HG02981 (cell line): ENCODE measurements around the gene STX17.
"Not testable (repeated sequence)": the region's sequence is repeated elsewhere in the genome, so short reads cannot be mapped to it uniquely, and the experiment has no call there.

Experiments
- ATAC-seq: cut with Tn5 transposase; IDR thresholded peaks from one replicate; pipeline ENCODE4 v1.9.1; 2021; ENCODE audit warnings: mild to moderate bottlenecking, moderate library complexity; ENCODE audit not compliant: unreplicated experiment

STX17 gene

GRCh38 chr9:99906403-99907207, at the start of gene STX17:
TSS of gene STX17 (plus strand) at chr9:99906654. CDS start at chr9:99915240, 8,586 bp downstream.
- ATAC-seq: peak; percentile 85

DNA sequence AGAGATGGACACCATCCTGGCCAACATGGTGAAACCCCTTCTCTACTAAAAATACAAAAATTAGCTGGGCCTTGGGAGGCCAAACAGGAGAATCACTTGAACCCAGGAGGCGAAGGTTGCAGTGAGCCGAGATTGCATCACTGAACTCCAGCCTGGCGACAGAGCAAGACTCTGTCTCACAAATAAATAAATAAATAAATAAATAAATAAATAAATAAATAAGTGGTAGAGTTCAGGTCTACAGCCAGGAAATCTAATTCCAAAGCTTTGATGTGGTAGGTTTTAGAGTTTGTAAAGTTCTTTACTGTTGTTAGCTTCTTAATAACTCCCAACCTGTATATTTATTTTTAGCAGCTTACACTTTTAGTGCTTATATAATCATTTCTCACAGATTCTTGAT, 48.9 kb upstream of the STX17 start:
- not testable (repeated sequence) for ATAC-seq

DNA sequence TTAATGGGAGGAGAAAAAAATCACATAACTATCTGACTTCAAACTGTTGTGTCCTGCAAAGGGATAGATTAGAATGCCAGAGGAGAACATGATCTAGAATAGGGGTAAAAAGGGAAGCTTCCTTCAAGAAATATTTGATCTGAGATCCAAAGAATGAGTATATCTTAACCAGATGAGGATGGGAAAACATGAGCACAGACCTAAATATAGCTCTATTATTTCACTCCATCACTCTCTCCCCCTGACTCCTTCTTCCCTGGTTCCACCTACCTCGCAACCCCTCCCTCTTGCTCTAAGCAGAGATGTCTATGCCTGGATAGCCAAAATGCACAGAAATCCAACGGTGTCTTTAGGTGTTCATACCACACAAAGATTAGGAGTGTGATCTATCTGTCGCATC, 48.4 kb upstream of the STX17 start:
- ATAC-seq: no peak

DNA sequence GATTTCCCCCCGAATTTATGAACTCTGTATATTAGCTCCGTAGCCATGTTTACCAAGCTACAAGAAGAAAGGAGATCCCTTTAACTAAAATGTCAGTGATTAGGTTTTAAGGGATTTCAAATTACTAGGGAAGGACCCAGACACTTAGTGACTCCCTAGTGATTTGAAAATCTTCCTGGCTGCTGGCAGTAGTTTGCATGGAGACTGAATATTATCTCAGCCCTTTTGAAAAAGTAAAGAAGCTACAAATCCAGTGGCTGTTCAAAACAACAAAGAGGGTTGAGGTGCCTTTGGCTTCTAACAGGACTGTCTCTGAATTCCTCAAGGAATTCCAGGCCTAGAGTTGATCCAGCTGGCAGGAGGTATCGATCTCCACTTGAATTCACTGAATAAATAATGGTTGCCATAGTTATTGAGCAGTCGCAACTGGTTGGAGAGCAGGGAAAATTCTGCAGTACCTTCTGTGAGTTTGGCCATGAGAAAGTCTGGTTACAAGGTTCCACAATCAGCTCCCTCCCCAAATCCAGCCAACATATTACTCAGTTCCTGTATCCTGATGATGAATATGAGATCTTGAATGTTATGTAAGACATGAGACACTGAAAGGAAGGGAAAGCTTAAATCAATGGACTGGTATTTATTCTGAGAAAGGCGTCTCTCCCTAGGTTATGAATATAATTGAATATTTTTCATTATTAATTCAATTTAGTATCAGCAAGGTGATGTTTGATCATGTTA, 47.0 kb upstream of the STX17 start:
- ATAC-seq: no peak

DNA sequence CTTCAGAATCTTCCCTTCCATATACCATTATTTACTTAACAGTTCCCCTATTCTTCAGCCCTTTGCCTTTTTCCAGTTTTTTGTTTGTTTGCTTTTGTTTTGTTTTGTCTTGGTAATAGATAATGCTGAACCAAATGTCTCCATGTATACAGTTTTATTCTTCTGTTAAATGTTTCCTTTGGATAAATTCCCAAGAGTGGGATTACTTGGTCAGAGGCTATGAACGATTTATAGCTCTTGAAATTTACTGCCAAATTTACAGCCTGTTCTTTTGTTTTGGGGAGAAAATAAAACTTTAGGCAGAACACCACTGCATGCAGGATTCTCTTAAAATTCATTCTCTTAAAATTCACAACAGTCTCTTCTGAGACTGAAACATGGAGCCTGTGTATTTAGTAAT, 46.2 kb upstream of the STX17 start:
- no peak for ATAC-seq

- ATAC-seq: no peak
Measured at GRCh38 chr9:99863955-99864354, 42.5 kb upstream of the STX17 start.

DNA sequence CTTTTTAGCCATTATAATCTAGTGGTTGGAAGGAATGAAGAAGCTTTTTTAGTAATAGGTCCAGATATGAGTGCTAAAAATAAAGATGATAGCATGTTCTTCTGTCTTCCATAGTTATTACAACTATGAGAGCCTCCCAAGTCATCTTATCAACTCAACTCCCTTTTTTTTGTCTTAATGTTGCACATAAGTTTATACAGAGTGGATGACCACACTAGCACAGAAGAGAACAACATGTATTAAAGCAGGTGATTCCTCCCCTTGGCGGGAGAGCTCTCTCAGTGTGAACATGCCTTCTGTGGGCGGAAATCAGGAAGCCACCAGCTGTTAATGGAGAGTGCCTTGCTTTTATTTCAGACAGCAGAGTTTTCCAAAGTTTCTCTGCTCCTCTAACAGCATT, 40.1 kb upstream of the STX17 start:
- no peak for ATAC-seq

GRCh38 chr9:99867536-99867935, 38.9 kb upstream of the STX17 start:
- no peak for ATAC-seq

- ATAC-seq: peak; percentile 65
Measured at GRCh38 chr9:99867968-99868367, 38.5 kb upstream of the STX17 start.

GRCh38 chr9:99868845-99869244, 37.6 kb upstream of the STX17 start:
- peak; percentile 81 for ATAC-seq

DNA sequence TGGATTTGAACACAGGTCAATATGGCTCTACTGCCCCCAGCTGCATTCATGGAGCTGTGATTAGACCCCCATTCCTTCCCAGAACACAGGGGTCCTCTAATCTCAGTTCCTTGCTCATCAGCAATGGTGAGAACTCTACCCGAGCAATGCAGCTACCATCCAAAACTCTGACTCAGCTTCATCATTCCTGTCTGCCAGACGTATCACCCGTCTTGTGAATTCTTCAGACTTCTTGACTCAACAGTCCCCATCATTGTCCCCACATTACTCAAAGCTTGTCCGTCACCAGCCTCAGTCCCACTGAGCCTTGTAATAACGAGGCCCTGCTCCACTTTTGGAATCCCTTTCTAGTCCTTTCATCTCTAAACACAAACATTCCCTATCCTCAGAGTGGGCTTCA, 36.3 kb upstream of the STX17 start:
- ATAC-seq: no peak

- no peak for ATAC-seq
Measured at GRCh38 chr9:99873531-99873930, 32.9 kb upstream of the STX17 start.

GRCh38 chr9:99873943-99874584, 32.4 kb upstream of the STX17 start:
- no peak for ATAC-seq

GRCh38 chr9:99876190-99876589, 30.3 kb upstream of the STX17 start:
- no peak for ATAC-seq

DNA sequence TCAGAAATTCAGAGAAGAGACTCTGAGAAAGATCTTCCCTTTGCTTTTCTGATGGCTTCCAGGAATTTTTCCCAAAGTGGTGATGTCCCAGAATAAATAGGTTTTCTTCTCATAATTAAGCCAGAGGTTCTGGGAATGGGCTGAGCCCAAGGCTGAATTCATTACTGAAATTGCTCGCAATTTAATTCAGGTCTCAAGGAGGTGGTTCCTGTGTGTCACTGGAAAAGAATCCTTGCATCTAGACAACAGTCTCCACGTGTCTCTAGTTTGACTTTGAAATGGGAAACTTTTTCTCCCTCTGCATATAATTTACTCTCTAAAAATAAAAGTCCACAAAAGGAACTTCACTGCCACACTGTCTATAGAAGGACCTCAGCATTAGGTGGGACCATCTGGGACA, 27.8 kb upstream of the STX17 start:
- ATAC-seq: no peak

DNA sequence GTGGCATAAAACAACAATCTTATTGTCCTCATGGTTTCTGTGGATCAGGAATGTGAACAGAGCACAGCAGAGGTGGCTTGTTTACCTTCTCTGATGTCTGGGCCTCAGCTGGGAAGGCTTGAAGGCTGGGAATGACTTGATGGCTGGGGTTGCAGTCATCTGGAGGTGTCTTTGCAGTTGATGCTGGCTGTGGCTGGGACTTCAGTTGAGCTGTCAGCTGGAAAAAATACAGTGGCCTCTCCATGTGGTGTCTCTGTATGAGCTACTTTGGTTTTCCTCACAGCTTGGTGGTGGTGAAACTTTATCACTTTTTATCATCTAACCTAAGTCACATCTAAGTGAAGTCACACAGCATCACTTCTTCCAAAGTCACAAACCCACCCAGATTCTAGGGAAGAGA, 24.7 kb upstream of the STX17 start:
- ATAC-seq: no peak

DNA sequence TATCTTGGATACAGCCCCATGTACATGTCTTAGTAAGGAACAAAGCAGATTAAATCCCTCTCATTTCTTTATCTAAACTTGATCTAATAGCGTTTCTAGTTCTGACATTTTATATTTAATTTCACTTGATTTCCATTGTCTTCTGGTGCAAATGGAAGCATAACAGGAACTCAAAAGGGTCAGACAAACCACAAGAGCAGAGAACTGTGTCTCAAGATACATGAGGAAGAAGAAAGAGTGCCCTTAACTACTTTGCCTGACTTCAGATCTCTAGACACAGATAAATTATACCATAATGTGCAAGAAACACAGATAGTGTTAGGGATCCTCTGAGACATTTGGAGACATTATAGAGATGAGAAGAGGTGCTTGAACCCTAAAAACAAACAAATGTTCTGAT, 20.7 kb upstream of the STX17 start:
- no peak for ATAC-seq

GRCh38 chr9:99889120-99889519, 17.3 kb upstream of the STX17 start:
- no peak for ATAC-seq

DNA sequence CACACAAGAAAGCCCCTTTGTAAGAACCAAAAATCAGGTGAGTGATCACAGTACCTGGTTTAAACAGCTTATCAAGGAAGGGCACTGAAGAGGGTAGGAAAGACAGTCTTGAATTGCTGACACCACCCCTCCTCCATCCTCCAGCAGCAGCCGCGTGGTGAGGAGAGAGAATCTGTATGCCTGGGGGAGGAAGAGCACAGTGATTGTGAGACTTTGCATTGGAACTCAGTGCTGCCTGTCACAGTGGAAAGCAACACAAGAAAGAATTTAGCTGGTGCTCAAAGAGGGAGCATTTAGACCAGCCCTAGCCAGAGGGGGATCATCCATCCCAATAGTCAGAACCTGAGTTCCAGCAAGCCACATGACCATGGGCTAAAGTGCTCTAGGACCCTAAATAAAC, 11.6 kb upstream of the STX17 start:
- ATAC-seq: no peak

- no peak for ATAC-seq
Measured at GRCh38 chr9:99895510-99895909, 10.9 kb upstream of the STX17 start.

DNA sequence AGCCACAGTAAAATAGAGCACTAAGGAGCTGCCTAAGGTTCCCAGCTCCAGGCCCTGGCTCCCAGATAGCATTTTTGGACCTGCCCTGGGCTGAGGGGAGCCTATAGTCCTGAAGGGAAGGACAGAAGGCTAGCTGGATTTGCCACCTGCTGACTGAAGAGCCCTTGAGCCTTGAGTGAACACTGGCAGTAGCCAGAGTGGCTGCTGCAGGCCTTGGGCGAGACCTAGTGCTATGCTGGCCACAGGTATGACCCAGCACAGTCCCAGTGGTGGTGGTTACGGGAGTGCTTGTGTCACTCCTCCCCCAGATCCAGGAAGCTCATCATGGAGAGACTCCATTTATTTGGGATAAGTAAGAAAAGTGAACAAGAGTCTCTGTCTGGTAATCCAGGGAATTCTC, 10.3 kb upstream of the STX17 start:
- no peak for ATAC-seq

GRCh38 chr9:99903393-99903792, 3.1 kb upstream of the STX17 start:
- no peak for ATAC-seq
